ENCODE results near the gene NFE2L2. TPM values are rescaled to one million over a fixed set of nuclear protein-coding genes. Genes with fewer than 3 reads are reported as not detected.

Gene NFE2L2
- total and polyA plus RNA-seq, 2 experiments from 2014 or later: 35.0 to 39.1 TPM

- Histone ChIP-seq H4K20me1 (replicated peaks; ENCODE audit: insufficient read depth) (peaks cover 55% of the 10 kb centered on the region), H3K4me1 (ENCODE audit: insufficient read depth) (peaks cover 44% of the 10 kb centered on the region), H3K4me3 (no peak overlapping the region), H3K79me2 (replicated peaks; ENCODE audit: insufficient read depth) (peaks cover 98% of the 10 kb centered on the region), H3K36me3 (ENCODE audit: insufficient read depth) (no peaks in the 10 kb centered on the region), H3F3A (replicated peaks; ENCODE audit: low read depth) (no peaks in the 10 kb centered on the region), H3K4me2 (peak overlapping the region; percentile 33), H3K27ac (ENCODE audit: low read depth) (peak overlapping the region; percentile 63), H3K27me3 (ENCODE audit: insufficient read depth) (no peaks in the 10 kb centered on the region), H3K9me2 (ENCODE audit: insufficient read depth) (no peaks in the 10 kb centered on the region; the same call in 1 of the 2 replicates), H2AFZ (no peak overlapping the region)
- no peak for ATAC-seq
- H3K27ac Mint-ChIP-seq: peak overlapping the region; percentile 17
- peaks cover 56% of the 10 kb centered on the region for H3K4me1 Mint-ChIP-seq
- no peaks in the 10 kb centered on the region for H3K9me3 Mint-ChIP-seq
- no peak for DNase-seq (ENCODE audit: low spot score)
- no peaks in the 10 kb centered on the region; the same call in 2 of the 3 replicates for H3K36me3 Mint-ChIP-seq (ENCODE audit: low read depth)
- TF ChIP-seq EZH2phosphoT487 (IDR thresholded peaks at IDR 0.05; ENCODE audit: unreplicated experiment): no peak
- TF ChIP-seq POLR2AphosphoS5 (IDR thresholded peaks at IDR 0.05; ENCODE audit: low read depth): no peak
- TF ChIP-seq ZNF331 (CRISPR knock-in tag; IDR thresholded peaks at IDR 0.05; ENCODE audit: low read depth): no peak
- no peak for TF ChIP-seq NANOG (IDR thresholded peaks at IDR 0.05; ENCODE audit: borderline replicate concordance)
- no peak for TF ChIP-seq REST (IDR thresholded peaks at IDR 0.05; ENCODE audit: unreplicated experiment)
- no peak for TF ChIP-seq ZNF114 (CRISPR knock-in tag; IDR thresholded peaks at IDR 0.05)
- TF ChIP-seq CREB1 (CRISPR knock-in tag; IDR thresholded peaks at IDR 0.05; ENCODE audit: low read depth): no peak
- no peak overlapping the region; the same call in 2 of the 3 replicates for H3K4me3 Mint-ChIP-seq
- peaks cover 9% of the 10 kb centered on the region for H3K27me3 Mint-ChIP-seq (ENCODE audit: insufficient read depth, low read depth, poor library complexity)
Observed at GRCh38 chr2:177242121-177242987, 22.2 kb downstream of the NFE2L2 start.

- H3K4me3 ChIP-seq: no peak overlapping the region
- DNase-seq (ENCODE audit: low spot score) (no peak), ATAC-seq (no peak)
- H3K27me3 ChIP-seq (ENCODE audit: insufficient read depth): no peaks in the 10 kb centered on the region
- no peaks in the 10 kb centered on the region; the same call in 1 of the 2 replicates for H3K9me2 ChIP-seq (ENCODE audit: insufficient read depth)
- peaks cover 58% of the 10 kb centered on the region for H4K20me1 ChIP-seq (replicated peaks; ENCODE audit: insufficient read depth)
- H3K79me2 ChIP-seq (replicated peaks; ENCODE audit: insufficient read depth): peaks cover 98% of the 10 kb centered on the region
- Mint-ChIP-seq H3K9me3 (no peaks in the 10 kb centered on the region), H3K36me3 (ENCODE audit: low read depth) (no peaks in the 10 kb centered on the region; the same call in 2 of the 3 replicates), H3K27ac (peak overlapping the region; percentile 17), H3K4me1 (peaks cover 56% of the 10 kb centered on the region), H3K4me3 (no peak overlapping the region), H3K27me3 (ENCODE audit: insufficient read depth, low read depth, poor library complexity) (peaks cover 9% of the 10 kb centered on the region)
- H3F3A ChIP-seq (replicated peaks; ENCODE audit: low read depth): no peaks in the 10 kb centered on the region
- H3K4me2 ChIP-seq: no peak overlapping the region
- no peaks in the 10 kb centered on the region for H3K36me3 ChIP-seq (ENCODE audit: insufficient read depth)
- H3K4me1 ChIP-seq (ENCODE audit: insufficient read depth): peaks cover 44% of the 10 kb centered on the region
- no peak for TF ChIP-seq ZNF331 (CRISPR knock-in tag; IDR thresholded peaks at IDR 0.05; ENCODE audit: low read depth)
- no peak for TF ChIP-seq NANOG (IDR thresholded peaks at IDR 0.05; ENCODE audit: borderline replicate concordance)
- no peak for TF ChIP-seq ZNF114 (CRISPR knock-in tag; IDR thresholded peaks at IDR 0.05)
- TF ChIP-seq JUNB (IDR thresholded peaks at IDR 0.05; ENCODE audit: unreplicated experiment): no peak
- TF ChIP-seq POLR2AphosphoS5 (IDR thresholded peaks at IDR 0.05; ENCODE audit: low read depth): no peak
- no peak for TF ChIP-seq CREB1 (CRISPR knock-in tag; IDR thresholded peaks at IDR 0.05; ENCODE audit: low read depth)
- no peak for TF ChIP-seq STAT1 (IDR thresholded peaks at IDR 0.05; ENCODE audit: unreplicated experiment)
- peak overlapping the region; percentile 63; the same call in 1 of the 2 replicates for H3K27ac ChIP-seq (ENCODE audit: low read depth)
- no peak overlapping the region for H2AFZ ChIP-seq
Observed at GRCh38 chr2:177241711-177242120, 22.8 kb downstream of the NFE2L2 start.

All from GM23338 (cell line).